Measurements from ENCODE around the gene CKM.

The CKM gene

DNA sequence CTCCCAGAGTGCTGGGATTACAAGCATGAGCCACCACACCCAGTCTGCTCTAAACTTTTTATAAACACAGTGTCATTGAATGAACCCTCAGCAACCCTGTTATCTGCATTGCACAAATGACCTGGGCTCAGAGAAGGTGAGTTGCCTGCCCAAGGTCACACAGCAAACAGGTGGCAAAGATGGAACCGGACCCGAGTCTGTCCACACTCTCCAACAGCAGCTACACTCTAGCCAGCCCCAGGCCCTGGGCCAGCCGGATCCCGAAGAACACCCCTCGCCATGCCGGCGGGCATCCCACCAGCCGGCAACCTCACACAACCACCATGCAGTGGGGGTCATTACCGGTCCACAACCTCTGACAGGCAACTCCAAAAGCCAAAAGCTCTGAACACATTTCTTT lies 33.2 kb upstream of the CKM start:
- Mint-ChIP-seq H3K4me1 (no peaks in the 10 kb centered on the region), H3K9me3 (no peaks in the 10 kb centered on the region), H3K4me3 (no peak overlapping the region), H3K36me3 (ENCODE audit: low read depth) (peaks cover 53% of the 10 kb centered on the region), H3K27me3 (ENCODE audit: low read depth) (no peaks in the 10 kb centered on the region), H3K27ac (no peak overlapping the region)
- TF ChIP-seq, protein P1, sequence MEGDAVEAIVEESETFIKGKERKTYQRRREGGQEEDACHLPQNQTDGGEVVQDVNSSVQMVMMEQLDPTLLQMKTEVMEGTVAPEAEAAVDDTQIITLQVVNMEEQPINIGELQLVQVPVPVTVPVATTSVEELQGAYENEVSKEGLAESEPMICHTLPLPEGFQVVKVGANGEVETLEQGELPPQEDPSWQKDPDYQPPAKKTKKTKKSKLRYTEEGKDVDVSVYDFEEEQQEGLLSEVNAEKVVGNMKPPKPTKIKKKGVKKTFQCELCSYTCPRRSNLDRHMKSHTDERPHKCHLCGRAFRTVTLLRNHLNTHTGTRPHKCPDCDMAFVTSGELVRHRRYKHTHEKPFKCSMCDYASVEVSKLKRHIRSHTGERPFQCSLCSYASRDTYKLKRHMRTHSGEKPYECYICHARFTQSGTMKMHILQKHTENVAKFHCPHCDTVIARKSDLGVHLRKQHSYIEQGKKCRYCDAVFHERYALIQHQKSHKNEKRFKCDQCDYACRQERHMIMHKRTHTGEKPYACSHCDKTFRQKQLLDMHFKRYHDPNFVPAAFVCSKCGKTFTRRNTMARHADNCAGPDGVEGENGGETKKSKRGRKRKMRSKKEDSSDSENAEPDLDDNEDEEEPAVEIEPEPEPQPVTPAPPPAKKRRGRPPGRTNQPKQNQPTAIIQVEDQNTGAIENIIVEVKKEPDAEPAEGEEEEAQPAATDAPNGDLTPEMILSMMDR (IDR thresholded peaks at IDR 0.05; ENCODE audit: unreplicated experiment in 3 of 3), result no peak

DNA sequence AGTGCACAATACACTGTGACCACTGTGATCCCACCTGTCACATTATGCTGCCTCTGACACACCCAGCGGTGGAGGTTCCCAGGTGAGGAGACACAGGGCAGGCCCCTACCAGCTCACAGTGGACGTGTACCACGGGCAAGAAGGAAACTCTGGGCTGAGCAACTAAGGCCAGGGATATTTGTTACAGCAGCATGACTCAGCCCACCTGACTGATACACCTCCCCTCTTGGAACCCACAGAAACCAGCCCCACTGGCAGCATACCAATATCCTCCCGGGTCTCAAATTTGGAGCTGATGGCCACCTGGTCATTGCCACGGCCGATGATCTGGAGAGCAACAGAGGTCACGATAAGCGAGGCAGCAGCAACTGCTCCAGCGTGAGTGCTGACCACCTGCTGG lies 32.7 kb upstream of the CKM start:
- peaks cover 53% of the 10 kb centered on the region for H3K36me3 Mint-ChIP-seq (ENCODE audit: low read depth)
- no peak overlapping the region for H3K27ac Mint-ChIP-seq
- H3K4me3 Mint-ChIP-seq, result no peak overlapping the region
- H3K27me3 Mint-ChIP-seq (ENCODE audit: low read depth), result no peaks in the 10 kb centered on the region
- no peaks in the 10 kb centered on the region for H3K4me1 Mint-ChIP-seq
- TF ChIP-seq, protein P1 (IDR thresholded peaks at IDR 0.05; ENCODE audit: unreplicated experiment in 3 of 3), result no peak
- no peaks in the 10 kb centered on the region for H3K9me3 Mint-ChIP-seq

DNA sequence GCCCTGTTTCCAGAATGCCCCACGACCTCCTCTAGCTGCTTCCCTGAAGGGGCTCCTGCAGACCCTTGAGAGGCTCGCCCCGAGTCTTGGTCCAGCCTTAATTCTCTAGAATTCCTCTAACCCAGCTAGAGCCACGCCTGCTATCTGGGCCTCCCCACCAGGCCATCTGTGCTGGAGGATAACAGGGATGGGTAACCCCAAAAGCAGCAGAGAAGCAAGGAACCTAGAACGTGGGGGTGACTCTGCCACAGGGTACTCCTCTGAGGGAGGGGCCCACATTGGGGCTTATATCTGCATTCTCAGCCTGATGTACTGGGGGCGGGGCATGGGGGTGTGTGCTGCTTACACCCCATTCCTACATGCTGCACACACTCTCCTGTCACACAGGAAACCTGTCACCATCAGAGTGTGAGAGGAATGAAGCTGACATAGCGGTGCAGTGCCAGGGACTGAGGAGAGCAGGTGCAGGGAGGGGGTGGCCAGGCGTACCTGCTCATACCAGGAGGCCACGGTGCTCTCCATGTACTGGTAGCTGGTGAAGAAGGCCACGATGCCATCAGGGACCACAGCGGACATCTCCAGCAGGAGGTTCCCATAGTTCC lies 31.7 kb upstream of the CKM start:
- H3K27me3 Mint-ChIP-seq (ENCODE audit: low read depth), result no peaks in the 10 kb centered on the region
- no peaks in the 10 kb centered on the region for H3K4me1 Mint-ChIP-seq
- peaks cover 53% of the 10 kb centered on the region for H3K36me3 Mint-ChIP-seq (ENCODE audit: low read depth)
- no peak overlapping the region for H3K27ac Mint-ChIP-seq
- no peaks in the 10 kb centered on the region for H3K9me3 Mint-ChIP-seq
- TF ChIP-seq, protein P1 (IDR thresholded peaks at IDR 0.05; ENCODE audit: unreplicated experiment in 3 of 3), result no peak
- H3K4me3 Mint-ChIP-seq, result no peak overlapping the region

DNA sequence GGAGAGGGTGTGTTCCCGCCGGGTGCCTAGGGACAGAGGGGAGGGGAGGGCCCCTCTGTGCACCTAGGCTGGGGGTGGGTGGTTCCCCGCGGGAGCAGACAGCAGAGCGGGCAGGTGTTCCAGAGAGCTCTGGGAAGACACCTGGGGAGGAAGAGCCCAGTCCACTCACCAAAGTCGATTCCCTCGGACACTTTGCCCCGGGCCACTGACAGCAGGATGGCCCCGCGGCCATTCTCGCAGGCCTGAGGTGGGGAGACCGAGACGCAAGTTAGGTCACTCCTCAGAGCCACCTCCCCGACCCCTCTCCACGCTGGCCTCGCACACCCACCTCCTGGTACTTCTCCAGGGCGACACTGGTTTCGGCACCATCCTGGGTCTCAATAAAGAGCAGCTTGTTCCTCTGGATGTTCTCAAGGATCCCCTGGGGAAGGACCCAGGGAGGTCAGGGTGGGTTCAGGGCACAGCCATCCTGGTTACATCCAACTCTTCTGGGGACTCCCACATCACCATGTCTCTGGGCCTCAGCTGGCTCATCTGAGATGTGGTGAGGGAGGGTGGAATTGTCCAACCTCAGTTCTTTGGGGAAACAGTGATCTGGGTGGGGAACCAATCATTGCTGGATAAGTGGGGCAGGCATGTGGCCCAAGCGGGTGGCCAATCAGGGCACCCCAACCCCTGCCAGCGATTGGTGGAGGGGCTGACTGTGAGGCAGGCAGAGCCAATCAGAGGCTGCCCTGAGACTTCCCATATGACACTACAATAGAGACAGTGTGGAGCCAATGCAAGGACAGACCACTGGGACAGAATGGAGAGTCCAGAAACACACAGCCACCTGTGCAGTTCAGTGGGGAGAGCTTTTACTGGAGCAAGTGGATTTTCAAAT lies 30.5 kb upstream of the CKM start:
- Mint-ChIP-seq H3K27ac (no peak overlapping the region), H3K4me3 (no peak overlapping the region), H3K4me1 (no peaks in the 10 kb centered on the region), H3K27me3 (ENCODE audit: low read depth) (no peaks in the 10 kb centered on the region), H3K36me3 (ENCODE audit: low read depth) (peaks cover 43% of the 10 kb centered on the region), H3K9me3 (no peaks in the 10 kb centered on the region)
- TF ChIP-seq, protein P1 (IDR thresholded peaks at IDR 0.05; ENCODE audit: unreplicated experiment in 3 of 3), result no peak

DNA sequence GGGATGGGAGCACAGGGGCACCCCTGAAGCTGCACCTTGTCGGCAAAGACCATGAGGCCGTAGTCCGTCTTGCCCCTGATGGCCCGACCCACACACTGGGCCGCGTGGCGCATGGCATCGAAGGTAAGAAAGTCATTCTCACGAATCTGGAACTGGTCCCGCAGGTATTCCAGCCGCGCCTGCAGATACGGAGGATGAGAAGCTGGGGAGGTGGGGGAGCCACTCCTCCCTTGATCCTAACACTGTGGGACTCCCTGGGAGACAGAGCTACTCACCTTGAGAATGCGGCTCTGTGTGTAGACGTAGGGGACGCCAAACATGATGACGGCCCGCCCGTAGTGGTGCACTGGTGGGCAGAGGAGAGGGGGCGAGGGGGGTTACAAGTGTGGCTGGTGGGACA lies 29.8 kb upstream of the CKM start:
- Mint-ChIP-seq H3K36me3 (ENCODE audit: low read depth) (peaks cover 36% of the 10 kb centered on the region), H3K4me1 (no peaks in the 10 kb centered on the region), H3K4me3 (no peak overlapping the region), H3K27ac (no peak overlapping the region), H3K9me3 (no peaks in the 10 kb centered on the region), H3K27me3 (ENCODE audit: low read depth) (no peaks in the 10 kb centered on the region)
- TF ChIP-seq, protein P1 (IDR thresholded peaks at IDR 0.05; ENCODE audit: unreplicated experiment in 3 of 3), result no peak
